Kidney (tissue), 14 donors: Measurements from ENCODE around the gene TAS1R1. TPM values are rescaled to one million over a fixed set of nuclear protein-coding genes. Genes with fewer than 3 reads are reported as not detected.

Experiments used
- DNase-seq, 5 donors: peaks; one replicate each; pipeline ENCODE4 v3.0.0-alpha.2; 2013 to 2020
- FAIRE-seq: peaks from 2 replicates; lab custom pipeline; 2012; peaks lifted over from hg19 to GRCh38; lab: Jason Lieb, UNC
- H3K27ac ChIP-seq, 2 donors: one replicate each; pipeline ENCODE4 v1.7.0; 2013; ENCODE audit warnings: low read depth in 2 of 2, low read length in 2 of 2, inconsistent platforms in 1 of 2
- H3K27me3 ChIP-seq: one replicate; pipeline ENCODE4 v1.7.1; 2013; ENCODE audit warnings: low read length, inconsistent platforms; ENCODE audit not compliant: control insufficient read depth, insufficient read depth
- H3K36me3 ChIP-seq, 3 donors: one replicate each; pipeline versions ENCODE4 v1.7.0 to v1.7.1; 2013; ENCODE audit warnings: low read length in 3 of 3, control low read depth in 1 of 3, inconsistent platforms in 1 of 3; ENCODE audit not compliant: insufficient read depth in 3 of 3, control insufficient read depth in 2 of 3
- H3K4me1 ChIP-seq, 3 donors: one replicate each; pipeline versions ENCODE4 v1.7.0 to v1.7.1; 2013; ENCODE audit warnings: low read length in 3 of 3, inconsistent platforms in 1 of 3, low read depth in 1 of 3; ENCODE audit not compliant: control insufficient read depth in 2 of 3, insufficient read depth in 2 of 3
- H3K4me3 ChIP-seq, 3 donors: one replicate each; pipeline versions ENCODE4 v1.7.0 to v1.8.1; 2013; ENCODE audit warnings: low read length in 3 of 3, control low read depth in 1 of 3, inconsistent platforms in 1 of 3
- H3K9ac ChIP-seq, 3 donors: one replicate each; pipeline versions ENCODE4 v1.7.0 to v1.7.1; 2013; ENCODE audit warnings: low read length in 3 of 3, control low read depth in 1 of 3, inconsistent platforms in 1 of 3
- H3K9me3 ChIP-seq, 3 donors: one replicate each; pipeline versions ENCODE4 v1.7.0 to v1.7.1; 2013; ENCODE audit warnings: low read length in 3 of 3, control low read depth in 1 of 3, inconsistent platforms in 1 of 3; ENCODE audit not compliant: control insufficient read depth in 2 of 3, insufficient read depth in 1 of 3
- CTCF ChIP-seq: IDR thresholded peaks from 3 replicates; pipeline ENCODE4 v1.5.1; 2012; ENCODE audit warnings: mild to moderate bottlenecking, moderate library complexity, borderline replicate concordance; ENCODE audit not compliant: insufficient read depth; ENCODE audit errors: extremely low read depth
- intact Hi-C: fragments of 100-400 bp; cut with DNase I; formaldehyde crosslinking; loops from one replicate; pipeline ENCODE4 v1.11.1; 2022
- polyA plus RNA-seq: library from polyadenylated mRNA; stranded (reverse); fragments of 350-450 nt; fragmentation: Illumina TruSeq; extraction: RNeasy Lipid Tissue Mini Kit (QIAGEN cat#74804); gene quantifications from one replicate; pipeline ENCODE4 v1.2.3, GENCODE V29; 2014; ENCODE audit warnings: low read depth, low replicate concordance; ENCODE audit not compliant: insufficient read depth
- total RNA-seq: library from RNA; stranded (reverse); fragmentation: NEBNext Ultra II Directional; extraction: Animal tissue kit (Norgen Biotek cat#: 25700); gene quantifications from one replicate; pipeline ENCODE4 v1.2.1, GENCODE V29; 2021
- donor health status: control.
- donor health status: control.
- donor health status: control.
- donor health status: control.
- donor health status: control.
- donor health status: DM: yes; HTN: yes; CAD: no.
- donor health status: Normal renal cell carcinoma (clear cell type).

The TAS1R1 gene
- total and polyA plus RNA-seq, 2 donors from 2014 or later = not detected

DNA sequence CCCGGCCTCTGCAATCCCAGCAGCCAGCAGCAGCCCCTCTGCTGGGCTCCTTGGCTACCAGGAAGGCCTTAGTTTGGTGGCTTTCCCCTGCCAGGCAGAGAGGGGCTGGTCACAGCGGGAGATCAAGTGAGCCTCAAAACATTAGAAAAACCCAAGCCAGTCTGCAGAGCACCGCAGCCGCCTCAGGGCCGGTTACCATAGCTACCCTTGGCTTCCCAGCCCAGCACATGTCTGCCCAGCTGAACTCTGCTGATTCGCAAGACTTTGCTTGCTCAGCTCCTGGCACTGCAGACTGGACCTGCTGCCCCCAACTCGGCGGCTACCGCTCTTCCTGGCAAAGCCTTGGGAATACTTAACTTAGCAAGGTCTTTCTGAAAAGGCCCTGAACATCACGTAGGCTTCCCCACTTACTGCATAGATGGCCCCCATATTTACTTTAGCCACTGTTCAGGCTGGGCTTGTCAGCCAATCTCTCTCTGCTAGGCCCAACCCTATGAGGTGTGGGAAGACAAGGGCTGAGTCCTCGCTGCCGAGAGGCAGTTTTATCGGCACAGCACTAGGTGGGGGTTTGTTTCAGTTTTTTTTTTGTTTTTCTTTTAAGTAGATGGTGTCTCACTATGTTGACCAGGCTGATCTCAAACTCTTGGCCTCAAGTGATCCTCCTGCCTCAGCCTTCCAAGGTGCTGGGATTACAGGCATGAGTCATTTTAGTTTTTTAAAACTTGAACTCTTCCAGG is 35.0 kb upstream of the TAS1R1 start:
- Histone ChIP-seq H3K9ac (peak overlapping the region in 1 of 3 donors; percentile 26), H3K4me3 (no peak overlapping the region), H3K9me3 (no peaks in the 10 kb centered on the region), H3K27me3 (no peaks in the 10 kb centered on the region), H3K36me3 (peaks cover 0 to 1% (median under 1%) of the 10 kb centered on the region in 3 donors), H3K4me1 (peaks cover 0 to 12% (median 5%) of the 10 kb centered on the region in 3 donors), H3K27ac (no peak overlapping the region)
- no peak for TF ChIP-seq CTCF
- DNase-seq (peak; percentile 81 to 90 (median 87)), FAIRE-seq (peak; percentile 67)
- intact Hi-C loops = no loop called here

DNA sequence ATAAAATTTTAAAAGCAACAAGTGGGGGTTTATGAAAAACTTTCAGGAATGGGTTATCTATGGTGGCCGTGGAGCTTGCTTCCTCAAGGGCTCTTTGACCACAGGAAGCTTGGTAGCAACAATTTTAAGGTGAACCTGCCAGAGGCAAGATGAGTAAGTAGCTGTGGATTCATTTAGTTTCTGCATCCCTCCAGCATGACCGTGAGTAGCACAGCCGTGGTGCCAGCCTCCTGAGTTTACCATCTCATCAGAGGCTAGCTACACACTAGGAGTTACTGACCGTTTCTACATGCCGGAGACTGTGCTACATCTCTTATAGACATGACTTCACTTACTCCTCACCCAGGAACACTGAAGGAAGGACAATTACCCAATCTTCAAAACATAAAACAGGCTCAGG is 33.6 kb upstream of the TAS1R1 start:
- H3K27ac ChIP-seq = no peak overlapping the region
- H3K9me3 ChIP-seq = no peaks in the 10 kb centered on the region
- TF ChIP-seq CTCF = no peak
- H3K36me3 ChIP-seq = peaks cover 2 to 15% (median 12%) of the 10 kb centered on the region in 3 donors
- peaks cover 0 to 12% (median 5%) of the 10 kb centered on the region in 3 donors for H3K4me1 ChIP-seq
- FAIRE-seq (no peak), DNase-seq (peak in 1 of 5 donors; percentile 7)
- no peak overlapping the region for H3K4me3 ChIP-seq
- intact Hi-C loops = no loop called here
- H3K27me3 ChIP-seq = no peaks in the 10 kb centered on the region
- H3K9ac ChIP-seq = no peak overlapping the region

DNA sequence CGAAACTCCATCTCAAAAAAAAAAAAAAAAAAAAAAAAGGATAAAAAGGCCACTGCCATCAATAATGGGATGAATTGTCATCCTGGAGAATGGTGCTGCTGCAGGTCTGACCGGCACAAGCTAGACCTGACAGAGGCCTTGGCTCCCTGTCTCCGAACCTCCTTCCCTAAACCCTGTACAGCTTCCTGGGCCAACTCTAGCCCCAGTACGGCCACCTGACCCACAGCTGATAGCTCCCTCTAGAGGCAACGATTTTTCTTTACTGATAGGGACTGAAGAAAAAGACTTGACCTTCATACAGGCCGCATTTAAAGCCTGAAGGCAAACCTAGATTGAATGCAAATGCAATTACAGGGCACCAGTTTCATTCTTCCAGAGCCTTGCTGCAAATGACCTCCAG is 31.5 kb upstream of the TAS1R1 start:
- Histone ChIP-seq H3K27ac (no peak overlapping the region), H3K4me1 (peaks cover 0 to 12% (median 5%) of the 10 kb centered on the region in 3 donors), H3K36me3 (peaks cover 2 to 26% (median 19%) of the 10 kb centered on the region in 3 donors), H3K4me3 (no peak overlapping the region), H3K9me3 (no peaks in the 10 kb centered on the region), H3K9ac (no peak overlapping the region), H3K27me3 (no peaks in the 10 kb centered on the region)
- FAIRE-seq (no peak), DNase-seq (peak in 2 of 5 donors; percentile 24 to 46)
- intact Hi-C loops = no loop called here
- peak; percentile 52 for TF ChIP-seq CTCF
